ENCODE measurements around the gene SND1.

DNA sequence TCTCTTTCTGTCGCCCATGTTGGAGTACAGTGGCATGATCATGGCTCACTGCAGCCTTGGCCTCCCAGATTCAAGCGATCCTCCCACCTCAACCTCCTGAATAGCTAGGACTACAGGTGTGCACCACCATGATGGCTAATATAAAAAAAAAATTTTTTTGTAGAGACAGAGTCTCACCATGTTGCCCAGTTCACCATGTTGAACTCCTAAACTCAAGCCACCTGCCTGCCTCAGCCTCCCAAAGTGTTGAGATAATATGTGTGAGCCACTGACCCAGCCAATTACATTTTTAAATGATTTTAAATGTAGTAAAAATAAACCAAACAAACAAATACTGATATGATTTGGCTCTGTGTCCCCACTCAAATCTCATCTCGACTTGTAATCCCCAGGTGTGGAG, 487.4 kb downstream of the SND1 start:
- TF ChIP-seq EZH2 (IDR thresholded peaks at IDR 0.05; ENCODE audit: low read length, unreplicated experiment) (no peak), EZH2phosphoT487 (IDR thresholded peaks at IDR 0.05; ENCODE audit: borderline replicate concordance, low read length) (no peak)
- TF ChIP-seq, protein P1, sequence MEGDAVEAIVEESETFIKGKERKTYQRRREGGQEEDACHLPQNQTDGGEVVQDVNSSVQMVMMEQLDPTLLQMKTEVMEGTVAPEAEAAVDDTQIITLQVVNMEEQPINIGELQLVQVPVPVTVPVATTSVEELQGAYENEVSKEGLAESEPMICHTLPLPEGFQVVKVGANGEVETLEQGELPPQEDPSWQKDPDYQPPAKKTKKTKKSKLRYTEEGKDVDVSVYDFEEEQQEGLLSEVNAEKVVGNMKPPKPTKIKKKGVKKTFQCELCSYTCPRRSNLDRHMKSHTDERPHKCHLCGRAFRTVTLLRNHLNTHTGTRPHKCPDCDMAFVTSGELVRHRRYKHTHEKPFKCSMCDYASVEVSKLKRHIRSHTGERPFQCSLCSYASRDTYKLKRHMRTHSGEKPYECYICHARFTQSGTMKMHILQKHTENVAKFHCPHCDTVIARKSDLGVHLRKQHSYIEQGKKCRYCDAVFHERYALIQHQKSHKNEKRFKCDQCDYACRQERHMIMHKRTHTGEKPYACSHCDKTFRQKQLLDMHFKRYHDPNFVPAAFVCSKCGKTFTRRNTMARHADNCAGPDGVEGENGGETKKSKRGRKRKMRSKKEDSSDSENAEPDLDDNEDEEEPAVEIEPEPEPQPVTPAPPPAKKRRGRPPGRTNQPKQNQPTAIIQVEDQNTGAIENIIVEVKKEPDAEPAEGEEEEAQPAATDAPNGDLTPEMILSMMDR (conservative IDR thresholded peaks at IDR 0.05; ENCODE audit: low read depth, low read length): no peak

Measured in PC-3 (cell line).